GOT3 (cell line): ENCODE data around the gene KDM6A.
"Not testable (repeated sequence)": the region's sequence is repeated elsewhere in the genome, so short reads cannot be mapped to it uniquely, and the experiment has no call there.

Experiments used
- DNase-seq: peaks from one replicate; lab custom pipeline; 2025; ENCODE audit warnings: mixed read lengths; lab: John Stamatoyannopoulos, UW

KDM6A gene

GRCh38 chrX:45007598-45007997 is 134.6 kb downstream of the KDM6A start:
- no peak for DNase-seq

- DNase-seq: no peak
Observed at GRCh38 chrX:45009371-45010000, 136.5 kb downstream of the KDM6A start.

GRCh38 chrX:45011131-45011530 is 138.1 kb downstream of the KDM6A start:
- no peak for DNase-seq

- no peak for DNase-seq
Observed at GRCh38 chrX:45011597-45011996, 138.6 kb downstream of the KDM6A start.

- DNase-seq: no peak
Observed at GRCh38 chrX:45017946-45018345, 145.0 kb downstream of the KDM6A start.

- DNase-seq: no peak
Observed at GRCh38 chrX:45022150-45022549, 149.2 kb downstream of the KDM6A start.

- no peak for DNase-seq
Observed at GRCh38 chrX:45024501-45024900, 151.5 kb downstream of the KDM6A start.

GRCh38 chrX:45026036-45026435 is 153.0 kb downstream of the KDM6A start:
- DNase-seq: no peak

- DNase-seq: no peak
Observed at GRCh38 chrX:45031830-45032378, 158.9 kb downstream of the KDM6A start.

- no peak for DNase-seq
Observed at GRCh38 chrX:45035071-45035470, 162.1 kb downstream of the KDM6A start.

- DNase-seq: no peak
Observed at GRCh38 chrX:45036161-45036560, 163.2 kb downstream of the KDM6A start.

GRCh38 chrX:45040137-45040536 is 167.1 kb downstream of the KDM6A start:
- not testable (repeated sequence) for DNase-seq

- no peak for DNase-seq
Observed at GRCh38 chrX:45046417-45046816, 173.4 kb downstream of the KDM6A start.

- DNase-seq: no peak
Observed at GRCh38 chrX:45050558-45050957, 177.6 kb downstream of the KDM6A start.

- no peak for DNase-seq
Observed at GRCh38 chrX:45056428-45057145, 183.6 kb downstream of the KDM6A start.

- not testable (repeated sequence) for DNase-seq
Observed at GRCh38 chrX:45059906-45060305, 186.9 kb downstream of the KDM6A start.

GRCh38 chrX:45063319-45064095 is 190.5 kb downstream of the KDM6A start:
- no peak for DNase-seq

GRCh38 chrX:45068569-45068968 is 195.6 kb downstream of the KDM6A start:
- DNase-seq: no peak

- no peak for DNase-seq
Observed at GRCh38 chrX:45070116-45071007, 197.4 kb downstream of the KDM6A start.

GRCh38 chrX:45073011-45073410 is 200.0 kb downstream of the KDM6A start:
- DNase-seq: not testable (repeated sequence)

GRCh38 chrX:45077748-45078424 is 204.9 kb downstream of the KDM6A start:
- DNase-seq: no peak
